MM.1S (cell line): ENCODE results near the gene GNG12.

Experiments
- EZH2 ChIP-seq: fragments of 300-600 bp; sonication (generic); optimal IDR thresholded peaks from 2 replicates; pipeline ENCODE3; 2017; ENCODE audit warnings: low read depth, mild to moderate bottlenecking, antibody characterized with exemption, low read length, mixed read lengths
- EZH2phosphoT487 ChIP-seq: fragments of 300-600 bp; sonication (generic); IDR thresholded peaks from 2 replicates; pipeline ENCODE4 v1.6.1; 2018; ENCODE audit warnings: antibody characterized with exemption, low read length
- TF ChIP-seq, protein P1 (sequence below): fragments of 300-600 bp; sonication (generic); IDR thresholded peaks from 2 replicates; pipeline ENCODE4 v1.5.1; 2016; ENCODE audit warnings: antibody characterized with exemption, low read length, mixed read lengths

GRCh38 chr1:67855961-67856360 is 22.7 kb upstream of the GNG12 start:
- TF ChIP-seq, protein P1, sequence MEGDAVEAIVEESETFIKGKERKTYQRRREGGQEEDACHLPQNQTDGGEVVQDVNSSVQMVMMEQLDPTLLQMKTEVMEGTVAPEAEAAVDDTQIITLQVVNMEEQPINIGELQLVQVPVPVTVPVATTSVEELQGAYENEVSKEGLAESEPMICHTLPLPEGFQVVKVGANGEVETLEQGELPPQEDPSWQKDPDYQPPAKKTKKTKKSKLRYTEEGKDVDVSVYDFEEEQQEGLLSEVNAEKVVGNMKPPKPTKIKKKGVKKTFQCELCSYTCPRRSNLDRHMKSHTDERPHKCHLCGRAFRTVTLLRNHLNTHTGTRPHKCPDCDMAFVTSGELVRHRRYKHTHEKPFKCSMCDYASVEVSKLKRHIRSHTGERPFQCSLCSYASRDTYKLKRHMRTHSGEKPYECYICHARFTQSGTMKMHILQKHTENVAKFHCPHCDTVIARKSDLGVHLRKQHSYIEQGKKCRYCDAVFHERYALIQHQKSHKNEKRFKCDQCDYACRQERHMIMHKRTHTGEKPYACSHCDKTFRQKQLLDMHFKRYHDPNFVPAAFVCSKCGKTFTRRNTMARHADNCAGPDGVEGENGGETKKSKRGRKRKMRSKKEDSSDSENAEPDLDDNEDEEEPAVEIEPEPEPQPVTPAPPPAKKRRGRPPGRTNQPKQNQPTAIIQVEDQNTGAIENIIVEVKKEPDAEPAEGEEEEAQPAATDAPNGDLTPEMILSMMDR, result no peak
- TF ChIP-seq EZH2, result no peak
- TF ChIP-seq EZH2phosphoT487, result no peak
